HL-60 (cell line): ENCODE data around the gene EVC.
"Not testable (repeated sequence)": the region's sequence is repeated elsewhere in the genome, so short reads cannot be mapped to it uniquely, and the experiment has no call there.

ENCODE experiments used
- DNase-seq, 2 experiments: peaks; one replicate each; pipeline ENCODE4 v3.0.0-alpha.2; 2010 to 2020; ENCODE audit warnings: low read depth in 1 of 2, low spot score in 1 of 2
- H3K27ac ChIP-seq: fragments of 250-450 bp; sonication (Bioruptor Pico); replicated peaks from 2 replicates; pipeline ENCODE4 v1.5.1; 2020; ENCODE audit warnings: mild to moderate bottlenecking, moderate library complexity
- H3K27me3 ChIP-seq: fragments of 250-450 bp; sonication (Bioruptor Pico); 2 replicates; pipeline ENCODE4 v1.5.1; 2021; ENCODE audit warnings: mild to moderate bottlenecking, moderate library complexity; ENCODE audit not compliant: insufficient read depth, poor library complexity, severe bottlenecking
- H3K4me3 ChIP-seq: replicated peaks from 2 replicates; pipeline ENCODE4 v1.5.1; 2011; ENCODE audit warnings: mild to moderate bottlenecking, control low read depth, low read length; ENCODE audit not compliant: insufficient read depth
- GABPA ChIP-seq: IDR thresholded peaks from 2 replicates; pipeline ENCODE4 v1.6.1; 2012; ENCODE audit warnings: low read depth
- POLR2AphosphoS5 ChIP-seq: IDR thresholded peaks from 2 replicates; pipeline ENCODE4 v1.6.1; 2012; ENCODE audit warnings: low read depth
- SPI1 ChIP-seq: IDR thresholded peaks from 2 replicates; pipeline ENCODE4 v1.6.1; 2012; ENCODE audit warnings: low read depth, mild to moderate bottlenecking, borderline replicate concordance
- TF ChIP-seq, protein P1 (sequence below): IDR thresholded peaks from 2 replicates; pipeline ENCODE4 v1.6.1; 2012; ENCODE audit warnings: low read depth; ENCODE audit not compliant: insufficient replicate concordance
- TF ChIP-seq, protein P2 (sequence below): IDR thresholded peaks from one replicate; pipeline ENCODE4 v1.5.1; 2011; ENCODE audit warnings: low read length, control low read depth, inconsistent platforms; ENCODE audit not compliant: insufficient read depth

The EVC gene

DNA sequence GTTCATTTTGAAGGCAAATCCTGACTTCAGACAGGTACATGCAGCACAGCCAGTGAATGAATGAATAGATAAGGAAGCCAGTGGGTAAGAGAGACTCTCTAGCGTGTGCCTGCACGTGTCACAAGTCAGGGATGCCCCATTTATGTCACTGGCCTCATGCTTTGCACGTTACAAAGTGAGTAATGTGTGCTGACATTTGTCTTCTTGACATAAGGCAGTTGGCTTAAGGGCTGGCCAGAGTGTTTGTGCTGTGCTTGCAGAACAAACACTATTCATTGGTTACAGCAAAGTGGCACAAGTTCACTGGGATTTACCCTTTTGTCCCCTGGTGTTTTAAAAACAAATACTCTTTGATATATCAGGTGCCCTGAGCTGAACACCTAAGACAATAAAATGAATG is 125.9 kb downstream of the EVC start:
- TF ChIP-seq POLR2AphosphoS5 (no peak), GABPA (no peak), SPI1 (no peak)
- TF ChIP-seq, protein P1, sequence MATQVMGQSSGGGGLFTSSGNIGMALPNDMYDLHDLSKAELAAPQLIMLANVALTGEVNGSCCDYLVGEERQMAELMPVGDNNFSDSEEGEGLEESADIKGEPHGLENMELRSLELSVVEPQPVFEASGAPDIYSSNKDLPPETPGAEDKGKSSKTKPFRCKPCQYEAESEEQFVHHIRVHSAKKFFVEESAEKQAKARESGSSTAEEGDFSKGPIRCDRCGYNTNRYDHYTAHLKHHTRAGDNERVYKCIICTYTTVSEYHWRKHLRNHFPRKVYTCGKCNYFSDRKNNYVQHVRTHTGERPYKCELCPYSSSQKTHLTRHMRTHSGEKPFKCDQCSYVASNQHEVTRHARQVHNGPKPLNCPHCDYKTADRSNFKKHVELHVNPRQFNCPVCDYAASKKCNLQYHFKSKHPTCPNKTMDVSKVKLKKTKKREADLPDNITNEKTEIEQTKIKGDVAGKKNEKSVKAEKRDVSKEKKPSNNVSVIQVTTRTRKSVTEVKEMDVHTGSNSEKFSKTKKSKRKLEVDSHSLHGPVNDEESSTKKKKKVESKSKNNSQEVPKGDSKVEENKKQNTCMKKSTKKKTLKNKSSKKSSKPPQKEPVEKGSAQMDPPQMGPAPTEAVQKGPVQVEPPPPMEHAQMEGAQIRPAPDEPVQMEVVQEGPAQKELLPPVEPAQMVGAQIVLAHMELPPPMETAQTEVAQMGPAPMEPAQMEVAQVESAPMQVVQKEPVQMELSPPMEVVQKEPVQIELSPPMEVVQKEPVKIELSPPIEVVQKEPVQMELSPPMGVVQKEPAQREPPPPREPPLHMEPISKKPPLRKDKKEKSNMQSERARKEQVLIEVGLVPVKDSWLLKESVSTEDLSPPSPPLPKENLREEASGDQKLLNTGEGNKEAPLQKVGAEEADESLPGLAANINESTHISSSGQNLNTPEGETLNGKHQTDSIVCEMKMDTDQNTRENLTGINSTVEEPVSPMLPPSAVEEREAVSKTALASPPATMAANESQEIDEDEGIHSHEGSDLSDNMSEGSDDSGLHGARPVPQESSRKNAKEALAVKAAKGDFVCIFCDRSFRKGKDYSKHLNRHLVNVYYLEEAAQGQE = no peak
- TF ChIP-seq, protein P2, sequence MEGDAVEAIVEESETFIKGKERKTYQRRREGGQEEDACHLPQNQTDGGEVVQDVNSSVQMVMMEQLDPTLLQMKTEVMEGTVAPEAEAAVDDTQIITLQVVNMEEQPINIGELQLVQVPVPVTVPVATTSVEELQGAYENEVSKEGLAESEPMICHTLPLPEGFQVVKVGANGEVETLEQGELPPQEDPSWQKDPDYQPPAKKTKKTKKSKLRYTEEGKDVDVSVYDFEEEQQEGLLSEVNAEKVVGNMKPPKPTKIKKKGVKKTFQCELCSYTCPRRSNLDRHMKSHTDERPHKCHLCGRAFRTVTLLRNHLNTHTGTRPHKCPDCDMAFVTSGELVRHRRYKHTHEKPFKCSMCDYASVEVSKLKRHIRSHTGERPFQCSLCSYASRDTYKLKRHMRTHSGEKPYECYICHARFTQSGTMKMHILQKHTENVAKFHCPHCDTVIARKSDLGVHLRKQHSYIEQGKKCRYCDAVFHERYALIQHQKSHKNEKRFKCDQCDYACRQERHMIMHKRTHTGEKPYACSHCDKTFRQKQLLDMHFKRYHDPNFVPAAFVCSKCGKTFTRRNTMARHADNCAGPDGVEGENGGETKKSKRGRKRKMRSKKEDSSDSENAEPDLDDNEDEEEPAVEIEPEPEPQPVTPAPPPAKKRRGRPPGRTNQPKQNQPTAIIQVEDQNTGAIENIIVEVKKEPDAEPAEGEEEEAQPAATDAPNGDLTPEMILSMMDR = no peak
- DNase-seq = no peak
- Histone ChIP-seq H3K27me3 (no peaks in the 10 kb centered on the region), H3K4me3 (no peak overlapping the region), H3K27ac (no peak overlapping the region)

GRCh38 chr4:5837483-5837882 is 126.5 kb downstream of the EVC start:
- not testable (repeated sequence) for H3K4me3 ChIP-seq, DNase-seq, H3K27me3 ChIP-seq, H3K27ac ChIP-seq

GRCh38 chr4:5839332-5839731 is 128.3 kb downstream of the EVC start:
- Histone ChIP-seq H3K27ac (no peak overlapping the region), H3K4me3 (no peak overlapping the region), H3K27me3 (no peaks in the 10 kb centered on the region)
- no peak for DNase-seq
- TF ChIP-seq, protein P1 = no peak
- no peak for TF ChIP-seq SPI1
- TF ChIP-seq, protein P2 = no peak
- no peak for TF ChIP-seq POLR2AphosphoS5
- TF ChIP-seq GABPA = no peak

GRCh38 chr4:5839751-5840674 is 129.0 kb downstream of the EVC start:
- DNase-seq = no peak
- Histone ChIP-seq H3K27me3 (no peaks in the 10 kb centered on the region), H3K4me3 (no peak overlapping the region), H3K27ac (no peak overlapping the region)
- no peak for TF ChIP-seq POLR2AphosphoS5
- TF ChIP-seq, protein P2 = no peak
- TF ChIP-seq SPI1 = no peak
- TF ChIP-seq, protein P1 = no peak
- no peak for TF ChIP-seq GABPA
